ENCODE data around the gene CAPN9.
"Not testable (repeated sequence)": the region's sequence is repeated elsewhere in the genome, so short reads cannot be mapped to it uniquely, and the experiment has no call there.

The CAPN9 gene

GRCh38 chr1:230826166-230826875 lies 79.1 kb downstream of the CAPN9 start:
- DNase-seq = no peak

- DNase-seq = no peak
Observed at GRCh38 chr1:230827081-230827681, 80.0 kb downstream of the CAPN9 start.

- no peak for DNase-seq
Observed at GRCh38 chr1:230827801-230828200, 80.6 kb downstream of the CAPN9 start.

GRCh38 chr1:230828421-230828820 lies 81.2 kb downstream of the CAPN9 start:
- DNase-seq = no peak

GRCh38 chr1:230831771-230832170 lies 84.6 kb downstream of the CAPN9 start:
- no peak for DNase-seq

GRCh38 chr1:230832476-230832875 lies 85.3 kb downstream of the CAPN9 start:
- no peak for DNase-seq

GRCh38 chr1:230833511-230833910 lies 86.3 kb downstream of the CAPN9 start:
- DNase-seq = no peak

- no peak for DNase-seq
Observed at GRCh38 chr1:230834292-230834691, 87.1 kb downstream of the CAPN9 start.

- no peak for DNase-seq
Observed at GRCh38 chr1:230836347-230836746, 89.2 kb downstream of the CAPN9 start.

- no peak for DNase-seq
Observed at GRCh38 chr1:230836793-230837192, 89.6 kb downstream of the CAPN9 start.

- DNase-seq = no peak
Observed at GRCh38 chr1:230839173-230839572, 92.0 kb downstream of the CAPN9 start.

GRCh38 chr1:230842801-230843200 lies 95.6 kb downstream of the CAPN9 start:
- no peak for DNase-seq

- no peak for DNase-seq
Observed at GRCh38 chr1:230843503-230844309, 96.5 kb downstream of the CAPN9 start.

GRCh38 chr1:230844561-230844960 lies 97.4 kb downstream of the CAPN9 start:
- DNase-seq = no peak

- not testable (repeated sequence) for DNase-seq
Observed at GRCh38 chr1:230845184-230845583, 98.0 kb downstream of the CAPN9 start.

- DNase-seq = no peak
Observed at GRCh38 chr1:230848235-230848634, 101.0 kb downstream of the CAPN9 start.

GRCh38 chr1:230849451-230850224 lies 102.5 kb downstream of the CAPN9 start:
- DNase-seq = no peak

GRCh38 chr1:230850547-230850946 lies 103.4 kb downstream of the CAPN9 start:
- DNase-seq = no peak

- DNase-seq = no peak
Observed at GRCh38 chr1:230851291-230851691, 104.1 kb downstream of the CAPN9 start.
